IMR-90 (cell line): ENCODE results near the gene NTMT2. TPM values are rescaled to one million over a fixed set of nuclear protein-coding genes. Genes with fewer than 3 reads are reported as not detected.

Experiments
- ATAC-seq: fragments of 200-7000 bp; cut with Tn5 transposase; 2 replicates; pipeline ENCODE4 v1.9.1; 2020; ENCODE audit warnings: low read depth, mild to moderate bottlenecking, moderate library complexity
- BruUV-seq: library from RNA; stranded (reverse); fragments of 400-500 nt; replicated peaks from 2 replicates; lab custom pipeline; 2021; lab: Mats Ljungman, UMichigan
- CTCF ChIA-PET: fragments of 300-600 bp; formaldehyde crosslinking; extraction: SDS; loops from one replicate; lab custom pipeline; 2021; ENCODE audit warnings: antibody characterized with exemption; lab: Yijun Ruan, JAX
- POLR2A ChIA-PET: fragments of 300-600 bp; sonication (Branson Sonifier 250); formaldehyde crosslinking; loops from one replicate; lab custom pipeline; 2022; ENCODE audit warnings: antibody characterized with exemption; ENCODE audit not compliant: unreplicated experiment; lab: Charles Lee
- DNase-seq: peaks from one replicate; pipeline ENCODE4 v3.0.0; 2013
- H2AFZ ChIP-seq: replicated peaks from 2 replicates; pipeline ENCODE3; 2013; ENCODE audit warnings: low read length, mild to moderate bottlenecking; ENCODE audit not compliant: poor library complexity
- H2AK5ac ChIP-seq: 2 replicates; pipeline ENCODE4 v1.6.1; 2013; ENCODE audit warnings: low read depth, low read length, inconsistent platforms
- H2AK9ac ChIP-seq: replicated peaks from 2 replicates; pipeline ENCODE3; 2013; ENCODE audit warnings: mild to moderate bottlenecking, low read depth, low read length, moderate library complexity; ENCODE audit not compliant: poor library complexity
- H2BK120ac ChIP-seq: 2 replicates; pipeline ENCODE4 v1.6.1; 2013; ENCODE audit warnings: low read depth, low read length, inconsistent platforms
- H2BK15ac ChIP-seq: 3 replicates; pipeline ENCODE4 v1.6.1; 2013; ENCODE audit warnings: low read depth, low read length, inconsistent platforms
- H2BK20ac ChIP-seq: 2 replicates; pipeline ENCODE4 v1.6.1; 2013; ENCODE audit warnings: low read depth, mild to moderate bottlenecking, inconsistent platforms, low read length, moderate library complexity
- H2BK5ac ChIP-seq: 2 replicates; pipeline ENCODE4 v1.6.1; 2013; ENCODE audit warnings: mild to moderate bottlenecking, low read depth, low read length, inconsistent platforms; ENCODE audit not compliant: poor library complexity, severe bottlenecking
- H3K14ac ChIP-seq: replicated peaks from 2 replicates; pipeline ENCODE4 v1.6.1; 2013; ENCODE audit warnings: low read depth, low read length, inconsistent platforms
- H3K18ac ChIP-seq: 2 replicates; pipeline ENCODE4 v1.6.1; 2013; ENCODE audit warnings: low read depth, low read length, control low read depth
- H3K23ac ChIP-seq: 2 replicates; pipeline ENCODE4 v1.6.1; 2013; ENCODE audit warnings: low read depth, low read length, inconsistent platforms
- H3K27ac ChIP-seq: 2 replicates; pipeline ENCODE4 v1.5.1; 2013; ENCODE audit warnings: mild to moderate bottlenecking, control low read depth, low read length; ENCODE audit not compliant: insufficient read depth
- H3K27me3 ChIP-seq: 2 replicates; pipeline ENCODE4 v1.6.1; 2013; ENCODE audit warnings: low read length; ENCODE audit not compliant: control insufficient read depth, insufficient read depth
- H3K36me3 ChIP-seq: 2 replicates; pipeline ENCODE4 v1.6.1; 2013; ENCODE audit warnings: low read length, mixed read lengths; ENCODE audit not compliant: control insufficient read depth, insufficient read depth
- H3K4ac ChIP-seq: 2 replicates; pipeline ENCODE4 v1.6.1; 2013; ENCODE audit warnings: low read depth, low read length, inconsistent platforms
- H3K4me1 ChIP-seq: 2 replicates; pipeline ENCODE4 v1.6.1; 2013; ENCODE audit warnings: low read length, mixed read lengths; ENCODE audit not compliant: control insufficient read depth, insufficient read depth
- H3K4me2 ChIP-seq: 2 replicates; pipeline ENCODE4 v1.6.1; 2013; ENCODE audit warnings: low read depth, mild to moderate bottlenecking, control low read depth, low read length, moderate library complexity
- H3K4me3 ChIP-seq: 2 replicates; pipeline ENCODE4 v1.5.1; 2013; ENCODE audit warnings: low read depth, mild to moderate bottlenecking, control low read depth, low read length, moderate library complexity; ENCODE audit not compliant: insufficient read depth
- H3K56ac ChIP-seq: 2 replicates; pipeline ENCODE4 v1.6.1; 2013; ENCODE audit warnings: low read length, inconsistent platforms; ENCODE audit not compliant: insufficient read depth; ENCODE audit errors: extremely low read depth
- H3K79me1 ChIP-seq, 2 experiments: 2 replicates each; pipeline ENCODE4 v1.6.1; 2013; ENCODE audit warnings: low read length in 2 of 2, inconsistent platforms in 1 of 2, low read depth in 1 of 2
- H3K9ac ChIP-seq: 2 replicates; pipeline ENCODE4 v1.6.1; 2013; ENCODE audit warnings: low read depth, low read length, control low read depth
- H3K9me1 ChIP-seq: 2 replicates; pipeline ENCODE4 v1.6.1; 2013; ENCODE audit warnings: low read length, inconsistent platforms; ENCODE audit not compliant: insufficient read depth
- H3K9me3 ChIP-seq: 2 replicates; pipeline ENCODE4 v1.6.1; 2013; ENCODE audit warnings: low read length; ENCODE audit not compliant: control insufficient read depth, insufficient read depth
- H4K20me1 ChIP-seq: 2 replicates; pipeline ENCODE4 v1.6.1; 2013; ENCODE audit warnings: low read length, inconsistent platforms; ENCODE audit not compliant: insufficient read depth
- H4K5ac ChIP-seq: 2 replicates; pipeline ENCODE4 v1.6.1; 2013; ENCODE audit warnings: mild to moderate bottlenecking, low read depth, low read length, control low read depth
- H4K8ac ChIP-seq, 2 experiments: 2 replicates each; pipeline ENCODE4 v1.6.1; 2013; ENCODE audit warnings: low read depth in 2 of 2, low read length in 2 of 2, control low read depth in 1 of 2, inconsistent platforms in 1 of 2
- H4K91ac ChIP-seq: 2 replicates; pipeline ENCODE4 v1.6.1; 2013; ENCODE audit warnings: low read depth, low read length, inconsistent platforms; ENCODE audit not compliant: insufficient read depth
- WGBS, 2 experiments: methylation state at CpG; one replicate each; pipeline versions ENCODE4 v1.1.5 to v1.1.7; 2013; ENCODE audit warnings: missing lambda C conversion rate in 2 of 2; ENCODE audit not compliant: insufficient read length in 1 of 2; ENCODE audit errors: extremely low coverage in 2 of 2; 5-methylcytosine and 5-hydroxymethylcytosine counted together
- dilution Hi-C: fragments of 300-500 bp; cut with HindIII; formaldehyde crosslinking; loops from one replicate; pipeline ENCODE4 v1.14.3; 2018; ENCODE audit warnings: low sequenced_read_pairs; ENCODE audit not compliant: unreplicated experiment
- in situ Hi-C: fragments of 300-500 bp; cut with MboI; formaldehyde crosslinking; loops from 3 replicates; pipeline ENCODE4 v1.14.3; 2019; ENCODE audit warnings: low sequenced_read_pairs, inconsistent platforms, mixed read lengths
- intact Hi-C: fragments of 100-400 bp; cut with micrococcal nuclease; formaldehyde crosslinking; loops from 2 replicates; pipeline ENCODE4 v1.10.0; 2022
- polyA plus RNA-seq, 3 experiments: library from polyadenylated mRNA; depleted of rRNA; stranded (reverse); fragments of >200 nt; gene quantifications; 2 replicates each; pipeline ENCODE4 v1.2.3, GENCODE V29; 2012; ENCODE audit warnings: low replicate concordance in 1 of 3
- total RNA-seq: library from RNA; depleted of rRNA; stranded (reverse); fragments of >200 nt; gene quantifications from 2 replicates; pipeline ENCODE4 v1.2.3, GENCODE V29; 2012
- TF ChIP-seq, protein P1 (sequence below): fragments of 150-350 bp; IDR thresholded peaks from 2 replicates; pipeline ENCODE4 v1.6.1; 2016; ENCODE audit warnings: low read depth, mild to moderate bottlenecking, low read length, moderate library complexity, borderline replicate concordance

The NTMT2 gene
- total and polyA plus RNA-seq, 2 of the 4 experiments (the other 2 are of a cell fraction) = not detected

DNA sequence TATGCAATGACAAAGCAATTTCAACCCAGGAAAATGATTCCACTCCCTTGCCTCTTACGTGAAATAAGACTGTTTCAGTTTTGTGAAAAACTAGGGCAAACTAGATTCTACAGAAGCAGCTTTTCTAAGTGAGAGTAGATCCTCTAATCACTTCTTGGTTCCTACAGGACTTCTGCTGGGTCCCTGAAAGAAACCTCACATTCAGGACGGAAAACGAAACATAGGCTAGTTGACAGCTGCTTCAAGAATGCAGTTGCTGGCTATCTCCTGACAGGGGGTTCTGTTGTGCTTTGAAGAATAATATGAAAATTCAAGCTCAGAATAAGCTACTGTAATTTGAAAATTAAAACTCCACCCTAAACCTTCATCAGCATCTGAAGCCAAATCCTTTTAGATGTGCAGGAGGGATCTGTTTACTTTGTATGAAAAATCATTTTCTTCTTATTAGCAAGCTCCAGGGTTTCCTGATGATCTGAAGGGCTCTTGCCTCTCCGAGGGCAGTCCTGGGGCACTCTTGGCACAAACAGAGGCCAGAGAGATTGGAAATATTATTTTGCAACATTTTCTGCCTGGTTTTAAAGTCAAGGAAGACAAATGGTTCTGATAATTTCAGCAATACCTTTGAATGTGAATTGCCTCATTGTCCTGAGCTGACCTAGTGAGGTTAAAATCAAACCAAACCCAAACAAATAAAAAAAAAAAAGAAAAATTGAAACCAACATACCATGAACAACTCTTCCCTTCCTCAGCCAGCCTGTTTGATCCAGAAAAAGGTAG, 55.0 kb downstream of the NTMT2 start:
- H3K18ac ChIP-seq = no peak overlapping the region; the same call in 1 of the 2 replicates
- H3K27ac ChIP-seq = no peak overlapping the region
- peak overlapping the region; percentile 72; the same call in 1 of the 2 replicates for H3K4me2 ChIP-seq
- no peaks in the 10 kb centered on the region for H3K79me1 ChIP-seq
- H3K23ac ChIP-seq = no peak overlapping the region
- TF ChIP-seq, protein P1, sequence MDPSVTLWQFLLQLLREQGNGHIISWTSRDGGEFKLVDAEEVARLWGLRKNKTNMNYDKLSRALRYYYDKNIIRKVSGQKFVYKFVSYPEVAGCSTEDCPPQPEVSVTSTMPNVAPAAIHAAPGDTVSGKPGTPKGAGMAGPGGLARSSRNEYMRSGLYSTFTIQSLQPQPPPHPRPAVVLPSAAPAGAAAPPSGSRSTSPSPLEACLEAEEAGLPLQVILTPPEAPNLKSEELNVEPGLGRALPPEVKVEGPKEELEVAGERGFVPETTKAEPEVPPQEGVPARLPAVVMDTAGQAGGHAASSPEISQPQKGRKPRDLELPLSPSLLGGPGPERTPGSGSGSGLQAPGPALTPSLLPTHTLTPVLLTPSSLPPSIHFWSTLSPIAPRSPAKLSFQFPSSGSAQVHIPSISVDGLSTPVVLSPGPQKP = no peak
- intact Hi-C loops (no loop called here), dilution Hi-C loops (no loop called here), in situ Hi-C loops (no loop called here)
- H2BK15ac ChIP-seq = no peak overlapping the region
- H3K56ac ChIP-seq = no peak overlapping the region
- H3K9me3 ChIP-seq = no peaks in the 10 kb centered on the region
- H2BK120ac ChIP-seq = no peak overlapping the region
- H3K36me3 ChIP-seq = no peaks in the 10 kb centered on the region
- no peaks in the 10 kb centered on the region for H3K9me1 ChIP-seq
- no peak overlapping the region for H3K4me3 ChIP-seq
- POLR2A ChIA-PET = no interaction called here
- no peak overlapping the region for H2BK5ac ChIP-seq
- H2AK9ac ChIP-seq = no peak overlapping the region
- no peaks in the 10 kb centered on the region for H4K20me1 ChIP-seq
- H4K8ac ChIP-seq = no peak overlapping the region
- H2AFZ ChIP-seq = no peak overlapping the region
- no CpG with 5 or more reads among the region's 4 CpGs for WGBS, 2 experiments
- H3K9ac ChIP-seq = no peak overlapping the region
- peaks cover 5% of the 10 kb centered on the region; the same call in 1 of the 2 replicates for H3K4me1 ChIP-seq
- H3K4ac ChIP-seq = no peak overlapping the region
- H4K5ac ChIP-seq = peak overlapping the region; percentile 59; the same call in 1 of the 2 replicates
- H2AK5ac ChIP-seq = no peak overlapping the region
- H3K27me3 ChIP-seq = no peaks in the 10 kb centered on the region
- CTCF ChIA-PET = interaction anchor here (0.6 kb wide), 2 partner anchors 209 to 422 kb away, joined by 3 to 4 read pairs; no protein-coding TSS in a partner anchor
- no TSS peak for BruUV-seq
- no peak overlapping the region for H3K14ac ChIP-seq
- ATAC-seq (no peak), DNase-seq (peak; percentile 7)
- H2BK20ac ChIP-seq = no peak overlapping the region
- no peak overlapping the region for H4K91ac ChIP-seq
